ENCODE measurements around the gene ADD2. TPM values are rescaled to one million over a fixed set of nuclear protein-coding genes. Genes with fewer than 3 reads are reported as not detected.

The ADD2 gene
- total RNA-seq, 6 experiments from 2014 or later, result not detected

GRCh38 chr2:70664525-70664924, 103.5 kb downstream of the ADD2 start:
- Mint-ChIP-seq H3K4me3 (no peak overlapping the region), H3K27me3 (ENCODE audit: insufficient read depth) (peaks cover 41% of the 10 kb centered on the region), H3K36me3 (ENCODE audit: low read depth) (no peaks in the 10 kb centered on the region), H3K9me3 (no peaks in the 10 kb centered on the region), H3K27ac (no peak overlapping the region), H3K4me1 (ENCODE audit: low read depth) (no peaks in the 10 kb centered on the region)
- no peak for TF ChIP-seq CTCF (IDR thresholded peaks at IDR 0.05)
- DNase-seq, result no peak

GRCh38 chr2:70663411-70663810, 104.6 kb downstream of the ADD2 start:
- no peak overlapping the region for H3K27ac Mint-ChIP-seq
- no peak for TF ChIP-seq CTCF (IDR thresholded peaks at IDR 0.05)
- no peak for DNase-seq
- H3K4me1 Mint-ChIP-seq (ENCODE audit: low read depth), result no peaks in the 10 kb centered on the region
- H3K27me3 Mint-ChIP-seq (ENCODE audit: insufficient read depth), result peaks cover 34% of the 10 kb centered on the region
- no peaks in the 10 kb centered on the region for H3K9me3 Mint-ChIP-seq
- H3K4me3 Mint-ChIP-seq, result no peak overlapping the region
- no peaks in the 10 kb centered on the region for H3K36me3 Mint-ChIP-seq (ENCODE audit: low read depth)

- H3K4me3 Mint-ChIP-seq, result no peak overlapping the region
- H3K36me3 Mint-ChIP-seq (ENCODE audit: low read depth), result no peaks in the 10 kb centered on the region
- no peak overlapping the region for H3K27ac Mint-ChIP-seq
- H3K4me1 Mint-ChIP-seq (ENCODE audit: low read depth), result no peaks in the 10 kb centered on the region
- TF ChIP-seq CTCF (IDR thresholded peaks at IDR 0.05), result no peak
- no peak for DNase-seq
- H3K27me3 Mint-ChIP-seq (ENCODE audit: insufficient read depth), result peaks cover 50% of the 10 kb centered on the region
- no peaks in the 10 kb centered on the region for H3K9me3 Mint-ChIP-seq
Measured at GRCh38 chr2:70659551-70659950, 108.4 kb downstream of the ADD2 start.

GRCh38 chr2:70658476-70658875, 109.5 kb downstream of the ADD2 start:
- Mint-ChIP-seq H3K27ac (no peak overlapping the region), H3K36me3 (ENCODE audit: low read depth) (no peaks in the 10 kb centered on the region), H3K4me3 (no peak overlapping the region), H3K4me1 (ENCODE audit: low read depth) (no peaks in the 10 kb centered on the region), H3K27me3 (ENCODE audit: insufficient read depth) (peaks cover 54% of the 10 kb centered on the region), H3K9me3 (no peaks in the 10 kb centered on the region)
- no peak for TF ChIP-seq CTCF (IDR thresholded peaks at IDR 0.05)
- DNase-seq, result no peak

- no peak for TF ChIP-seq CTCF (IDR thresholded peaks at IDR 0.05)
- no peaks in the 10 kb centered on the region for H3K9me3 Mint-ChIP-seq
- no peak overlapping the region for H3K4me3 Mint-ChIP-seq
- H3K27ac Mint-ChIP-seq, result no peak overlapping the region
- peaks cover 54% of the 10 kb centered on the region for H3K27me3 Mint-ChIP-seq (ENCODE audit: insufficient read depth)
- no peak for DNase-seq
- H3K36me3 Mint-ChIP-seq (ENCODE audit: low read depth), result no peaks in the 10 kb centered on the region
- H3K4me1 Mint-ChIP-seq (ENCODE audit: low read depth), result no peaks in the 10 kb centered on the region
Measured at GRCh38 chr2:70657246-70657645, 110.8 kb downstream of the ADD2 start.

- Mint-ChIP-seq H3K9me3 (no peaks in the 10 kb centered on the region; the same call in 1 of the 2 replicates), H3K36me3 (ENCODE audit: low read depth) (no peaks in the 10 kb centered on the region), H3K27me3 (ENCODE audit: insufficient read depth) (peaks cover 62% of the 10 kb centered on the region), H3K4me1 (ENCODE audit: low read depth) (no peaks in the 10 kb centered on the region), H3K4me3 (no peak overlapping the region), H3K27ac (no peak overlapping the region)
- TF ChIP-seq CTCF (IDR thresholded peaks at IDR 0.05), result no peak
- no peak for DNase-seq
Measured at GRCh38 chr2:70656421-70657010, 111.5 kb downstream of the ADD2 start.
